HG02571 (cell line): Measurements from ENCODE around the gene CAV1.

Experiments used
- ATAC-seq: cut with Tn5 transposase; IDR thresholded peaks from one replicate; pipeline ENCODE4 v1.9.1; 2021; ENCODE audit warnings: mild to moderate bottlenecking, moderate library complexity; ENCODE audit not compliant: unreplicated experiment

CAV1 gene

DNA sequence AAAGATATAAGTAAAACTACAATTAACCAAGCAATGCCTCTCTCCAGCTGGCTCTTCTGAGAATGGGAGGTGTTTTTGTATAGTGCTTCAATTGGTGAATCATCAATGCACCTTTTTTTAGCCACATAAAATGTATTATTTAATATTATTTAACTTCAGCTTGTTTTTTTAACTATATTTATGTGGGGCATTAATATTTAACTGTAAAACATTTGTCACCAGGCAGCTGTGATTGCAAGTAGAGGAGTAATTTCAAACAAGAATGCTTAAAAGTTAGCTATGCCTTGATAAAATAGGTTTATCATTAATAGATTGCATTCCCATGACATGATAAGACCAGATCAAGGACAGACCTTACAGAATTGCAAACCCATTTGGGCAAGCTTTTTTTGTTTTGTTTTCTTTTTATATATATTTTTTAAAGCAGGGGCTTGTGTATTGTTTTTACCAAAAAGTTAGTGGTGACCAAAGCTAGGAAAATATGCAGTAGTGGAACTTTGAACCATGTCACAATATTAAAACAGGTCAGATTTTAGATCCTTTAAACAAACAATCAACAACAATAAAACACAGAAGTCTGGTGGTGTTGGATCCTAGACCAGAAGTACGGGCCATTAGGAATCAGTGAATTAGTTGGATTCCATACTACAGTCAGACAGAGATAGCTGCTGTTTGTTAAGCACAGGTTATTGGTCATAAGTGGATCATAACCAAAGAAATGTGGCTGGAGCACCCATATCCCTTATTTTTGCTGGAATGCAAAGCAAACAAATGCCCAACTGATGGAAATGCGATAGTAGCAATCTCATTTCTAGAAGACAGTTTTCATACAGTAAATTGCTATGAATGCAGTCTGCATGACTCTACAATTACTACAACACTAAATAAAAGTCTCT, 22.4 kb upstream of the CAV1 start:
- ATAC-seq: no peak

GRCh38 chr7:116503835-116504234, 21.0 kb upstream of the CAV1 start:
- no peak for ATAC-seq

GRCh38 chr7:116505278-116505677, 19.6 kb upstream of the CAV1 start:
- ATAC-seq: no peak

DNA sequence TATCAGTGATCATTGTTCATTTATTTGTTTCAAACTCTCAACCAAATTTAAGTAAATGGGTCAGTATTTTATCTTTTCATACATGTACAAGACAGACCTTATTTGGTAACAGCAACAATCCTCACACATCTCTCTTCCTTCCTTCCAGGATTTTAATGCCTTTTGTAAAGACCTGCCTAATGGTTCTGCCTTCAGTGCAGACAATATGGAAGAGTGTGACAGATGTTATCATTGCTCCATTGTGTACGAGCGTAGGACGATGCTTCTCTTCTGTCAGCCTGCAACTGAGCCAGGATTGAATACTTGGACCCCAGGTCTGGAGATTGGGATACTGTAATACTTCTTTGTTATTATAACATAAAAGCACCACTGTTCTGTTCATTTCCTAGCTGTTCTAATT, 19.0 kb upstream of the CAV1 start:
- ATAC-seq: no peak

- no peak for ATAC-seq
Measured at GRCh38 chr7:116509982-116510579, 14.8 kb upstream of the CAV1 start.

GRCh38 chr7:116510795-116511194, 14.0 kb upstream of the CAV1 start:
- no peak for ATAC-seq

GRCh38 chr7:116511552-116512519, 13.0 kb upstream of the CAV1 start:
- ATAC-seq: peak; percentile 100

GRCh38 chr7:116512520-116513188, 12.2 kb upstream of the CAV1 start:
- no peak for ATAC-seq

GRCh38 chr7:116515584-116515983, 9.3 kb upstream of the CAV1 start:
- no peak for ATAC-seq

DNA sequence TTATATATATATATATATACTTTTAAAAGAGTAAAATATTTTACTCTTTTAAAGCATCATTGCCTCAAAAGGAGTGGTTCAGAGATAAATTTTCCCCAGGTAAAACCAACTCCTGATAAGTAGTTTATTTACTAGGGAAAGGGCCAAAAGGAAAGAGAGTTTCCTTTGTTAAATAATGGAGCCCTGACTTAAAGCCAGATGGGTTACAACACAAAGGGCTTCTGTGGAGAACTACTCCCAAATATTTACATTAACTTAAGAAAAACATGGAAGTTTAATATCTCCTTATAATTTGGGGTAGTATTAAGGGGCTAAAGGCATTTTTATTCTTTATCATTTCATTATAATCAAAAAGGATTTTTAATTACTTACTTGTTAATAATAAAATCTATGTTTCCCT, 8.5 kb upstream of the CAV1 start:
- ATAC-seq: no peak

GRCh38 chr7:116517626-116518025, 7.2 kb upstream of the CAV1 start:
- no peak for ATAC-seq

- no peak for ATAC-seq
Measured at GRCh38 chr7:116518961-116519360, 5.9 kb upstream of the CAV1 start.

DNA sequence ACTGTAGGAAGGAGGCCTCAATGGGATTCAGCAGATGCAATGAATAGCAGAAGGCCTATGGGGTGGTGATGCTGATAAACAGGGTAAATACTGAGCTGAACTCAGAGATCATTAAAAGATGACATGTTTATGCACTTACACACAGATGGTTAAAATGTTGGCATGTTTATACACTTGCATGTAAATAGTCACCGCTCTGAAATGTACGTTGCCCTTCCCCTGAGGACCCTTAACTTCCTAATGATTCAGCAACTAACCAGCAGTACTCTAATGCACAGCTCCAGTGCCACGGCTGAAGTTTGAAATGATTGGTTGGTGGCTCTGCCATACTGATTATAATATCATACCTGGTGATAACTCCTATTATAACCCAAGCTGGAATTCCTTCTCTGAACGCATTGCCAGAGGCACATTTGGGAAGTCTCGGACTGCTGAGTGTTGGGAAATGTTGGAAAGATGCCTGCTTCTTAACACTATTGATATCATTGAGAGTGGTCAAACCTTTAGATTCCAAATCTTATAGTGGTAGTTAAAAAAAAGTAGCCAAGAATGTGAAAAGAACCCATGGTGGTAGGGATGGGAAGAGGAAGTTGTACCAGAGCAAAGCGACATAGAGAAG, 3.7 kb upstream of the CAV1 start:
- ATAC-seq: no peak

- no peak for ATAC-seq
Measured at GRCh38 chr7:116522247-116522646, 2.6 kb upstream of the CAV1 start.

DNA sequence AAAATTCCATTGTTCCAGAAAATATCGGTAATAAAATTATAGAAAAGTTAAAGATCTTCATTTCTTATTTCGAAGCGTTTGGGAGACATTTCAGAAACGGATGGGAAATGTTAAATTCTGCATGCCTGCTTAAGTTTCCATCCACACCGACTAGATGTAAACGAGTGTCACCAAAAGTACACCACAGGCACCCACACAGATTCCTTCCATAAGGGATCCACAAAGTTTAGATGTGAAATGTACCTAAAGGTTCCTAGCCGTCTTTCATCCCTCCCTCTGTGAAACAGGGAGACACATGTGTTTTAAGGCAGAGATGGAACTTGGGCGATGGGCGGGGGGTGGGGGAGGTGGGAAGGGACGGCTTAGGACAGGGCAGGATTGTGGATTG, 621 bp upstream of the CAV1 start:
- no peak for ATAC-seq

GRCh38 chr7:116525298-116525912, 569 bp downstream of the CAV1 start:
- ATAC-seq: peak; percentile 48

DNA sequence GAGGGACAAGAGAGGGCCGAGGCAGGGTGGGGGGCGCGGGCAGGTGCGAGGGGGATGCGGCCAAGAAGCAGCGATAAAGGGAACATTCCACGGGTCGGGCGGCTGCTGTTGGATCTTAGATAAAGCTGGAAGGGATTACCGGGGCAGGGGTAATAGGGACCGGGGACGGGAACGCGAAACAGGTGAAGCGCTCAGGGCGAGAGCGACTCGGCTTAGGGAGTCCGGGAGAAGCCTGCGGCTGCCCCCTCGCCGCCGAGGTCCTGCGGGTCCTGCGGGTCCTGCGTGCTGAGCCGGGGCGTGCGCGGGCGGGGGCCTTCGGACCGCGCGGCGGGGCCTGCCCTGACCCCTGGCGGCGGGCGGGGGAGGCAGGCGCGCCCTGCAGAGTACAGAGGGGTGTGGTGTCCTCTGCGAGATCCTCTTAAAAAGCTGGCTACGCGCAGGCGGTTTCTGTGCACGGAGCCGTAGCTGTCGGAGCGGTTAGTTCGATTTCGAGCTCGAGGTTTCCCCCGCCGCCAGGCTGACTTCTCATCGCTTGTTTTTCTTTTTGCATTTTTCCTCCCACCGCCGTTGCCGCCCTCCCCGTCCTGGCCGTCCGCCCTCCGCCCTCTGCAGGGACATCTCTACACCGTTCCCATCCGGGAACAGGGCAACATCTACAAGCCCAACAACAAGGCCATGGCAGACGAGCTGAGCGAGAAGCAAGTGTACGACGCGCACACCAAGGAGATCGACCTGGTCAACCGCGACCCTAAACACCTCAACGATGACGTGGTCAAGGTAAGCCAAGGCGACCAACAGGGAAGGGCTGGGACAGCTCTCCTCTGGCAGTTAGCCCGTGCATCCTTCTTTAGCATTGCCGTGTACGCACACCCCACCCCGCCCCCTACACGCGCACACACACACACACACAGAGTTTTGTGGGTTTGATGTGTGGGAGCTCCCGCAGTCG, 1.4 kb downstream of the CAV1 start:
- ATAC-seq: peak; percentile 85

DNA sequence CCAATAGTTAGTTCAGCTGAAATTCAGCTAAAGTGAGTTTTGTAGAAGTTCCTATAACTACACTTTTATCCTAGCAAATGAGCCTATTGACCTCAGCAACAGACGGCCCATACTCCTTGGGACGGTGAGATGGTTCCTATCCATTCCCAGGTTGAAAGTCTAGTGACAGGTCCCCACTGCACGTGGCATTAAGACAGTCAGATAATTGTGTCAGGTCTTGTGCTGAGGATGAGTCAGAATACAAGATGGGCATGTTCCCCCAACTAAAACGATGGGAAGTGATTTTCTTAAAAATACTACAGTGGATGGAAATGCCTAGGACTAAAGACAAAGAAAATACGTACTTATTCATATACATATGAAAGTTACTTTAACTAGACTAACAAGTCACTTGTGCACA, 2.1 kb downstream of the CAV1 start:
- ATAC-seq: no peak

DNA sequence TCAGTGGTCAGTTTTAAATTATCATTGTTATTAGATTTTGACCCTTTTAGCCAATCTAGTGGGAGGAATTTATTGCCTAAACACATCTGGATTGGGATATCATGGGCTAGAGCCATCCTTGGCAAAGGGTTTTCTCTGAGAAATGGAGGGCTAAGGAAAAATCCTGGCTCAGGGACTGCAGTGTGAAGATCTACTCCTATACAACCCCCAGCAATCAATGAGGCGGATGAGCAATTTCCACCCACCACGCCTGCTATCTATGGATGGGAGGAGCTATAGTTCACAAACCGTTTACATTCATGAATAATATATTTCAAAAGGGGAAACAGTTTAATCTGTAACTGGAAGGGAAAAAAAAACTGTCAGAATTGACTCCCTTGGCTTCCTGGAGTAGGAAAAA, 2.7 kb downstream of the CAV1 start:
- ATAC-seq: no peak
